Upper lobe of left lung (tissue), 4 donors: ENCODE data around the gene TCEA2.

ENCODE experiments used
- CTCF ChIP-seq, 6 experiments: fragments of 450-650 bp in 4 of 6; fragments of 200-600 bp in 2 of 6; sonication (generic) in 2 of 6; IDR thresholded peaks; one replicate each; pipeline ENCODE4 v1.5.1; 2016 to 2019; ENCODE audit warnings: antibody characterized with exemption in 6 of 6
- POLR2AphosphoS5 ChIP-seq, 2 donors: sonication (generic); formaldehyde crosslinking; IDR thresholded peaks; one replicate each; pipeline ENCODE4 v1.5.1; 2017; ENCODE audit warnings: antibody characterized with exemption in 2 of 2

DNA sequence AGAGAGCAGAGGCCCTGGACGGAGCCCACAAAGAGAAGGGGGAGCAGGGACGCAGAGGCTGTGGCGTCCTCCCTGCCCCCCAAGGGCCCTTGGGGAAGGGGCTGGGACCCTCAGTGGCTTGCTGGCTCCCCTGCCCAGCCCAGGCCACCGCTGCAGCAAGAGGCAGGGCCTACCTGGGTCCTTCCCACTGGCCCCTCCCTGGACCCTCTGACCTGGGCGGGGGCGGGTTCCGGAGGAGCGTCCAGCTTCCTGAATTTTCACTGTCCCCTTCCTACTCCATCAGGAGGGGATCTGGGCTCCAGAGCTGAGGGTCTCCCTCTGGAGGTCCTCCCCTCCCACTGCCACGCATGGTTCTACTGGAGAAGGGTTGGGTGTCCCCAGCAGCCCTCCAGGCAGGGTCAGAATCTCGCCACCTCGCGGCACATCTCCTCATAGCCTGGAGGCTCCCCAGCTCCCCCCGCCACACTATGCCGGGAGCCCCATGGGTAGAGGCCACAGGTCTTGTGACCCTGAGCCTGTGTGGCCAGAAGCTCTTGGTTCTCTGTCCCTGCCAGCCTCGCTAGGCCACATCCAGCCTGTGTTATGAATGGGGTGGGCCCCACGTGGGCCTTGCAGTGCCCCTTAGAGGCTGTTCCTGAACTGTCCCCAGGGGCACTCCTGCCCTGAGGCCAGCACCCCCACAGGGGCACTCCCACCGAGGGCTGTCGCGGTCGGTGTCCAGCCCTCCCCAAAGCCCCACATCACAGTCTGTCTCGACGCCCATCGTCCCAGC, 12.6 kb upstream of the TCEA2 start:
- TF ChIP-seq POLR2AphosphoS5 (IDR thresholded peaks at IDR 0.05), result no peak
- TF ChIP-seq CTCF (IDR thresholded peaks at IDR 0.05), result peak in 2 of 6 experiments; percentile 13 to 15
